Liver (tissue), 9 donors: ENCODE measurements around the gene GNB1L. TPM values are rescaled to one million over a fixed set of nuclear protein-coding genes. Genes with fewer than 3 reads are reported as not detected.

Experiments used
- DNase-seq: peaks from one replicate; pipeline ENCODE4 v3.0.0-alpha.2; 2017; ENCODE audit warnings: low spot score
- H3K27ac ChIP-seq, 2 donors: one replicate each; pipeline ENCODE4 v1.7.0; 2013; ENCODE audit warnings: inconsistent platforms in 2 of 2, low read length in 2 of 2, control low read depth in 1 of 2, low read depth in 1 of 2, mild to moderate bottlenecking in 1 of 2
- H3K27me3 ChIP-seq, 4 donors: one replicate each; pipeline versions ENCODE4 v1.6.1 to v1.7.0; 2013; ENCODE audit warnings: low read length in 3 of 4, inconsistent platforms in 1 of 4, mild to moderate bottlenecking in 1 of 4, moderate library complexity in 1 of 4; ENCODE audit not compliant: control insufficient read depth in 4 of 4, insufficient read depth in 4 of 4
- H3K36me3 ChIP-seq, 4 donors: one replicate each; pipeline versions ENCODE4 v1.6.1 to v1.7.0; 2013; ENCODE audit warnings: low read length in 3 of 4, mild to moderate bottlenecking in 3 of 4, low read depth in 1 of 4, moderate library complexity in 1 of 4; ENCODE audit not compliant: control insufficient read depth in 4 of 4, insufficient read depth in 3 of 4
- H3K4me1 ChIP-seq, 4 donors: one replicate each; pipeline versions ENCODE4 v1.6.1 to v1.7.0; 2013; ENCODE audit warnings: low read length in 3 of 4, mild to moderate bottlenecking in 3 of 4, moderate library complexity in 1 of 4; ENCODE audit not compliant: control insufficient read depth in 4 of 4, insufficient read depth in 4 of 4
- H3K4me3 ChIP-seq, 3 donors: one replicate each; pipeline versions ENCODE4 v1.6.1 to v1.7.0; 2013; ENCODE audit warnings: low read length in 3 of 3, control low read depth in 1 of 3, low read depth in 1 of 3, mild to moderate bottlenecking in 1 of 3
- H3K9ac ChIP-seq, 2 donors: one replicate each; pipeline ENCODE4 v1.7.0; 2013; ENCODE audit warnings: low read length in 2 of 2, mild to moderate bottlenecking in 2 of 2, moderate library complexity in 2 of 2, control low read depth in 1 of 2, low read depth in 1 of 2
- H3K9me3 ChIP-seq, 4 donors: one replicate each; pipeline versions ENCODE4 v1.6.1 to v1.7.0; 2013; ENCODE audit warnings: low read length in 3 of 4; ENCODE audit not compliant: control insufficient read depth in 4 of 4
- CTCF ChIP-seq: fragments of 150-350 bp; IDR thresholded peaks from 2 replicates; pipeline ENCODE4 v1.5.1; 2017; ENCODE audit warnings: improper control_type of control experiment, low read depth, low read length; ENCODE audit not compliant: missing input control
- EGR1 ChIP-seq, 2 donors: IDR thresholded peaks; 2 replicates each; pipeline ENCODE4 v1.6.1; 2016 to 2018; ENCODE audit warnings: antibody characterized with exemption in 2 of 2, low read depth in 2 of 2
- FOXA1 ChIP-seq: IDR thresholded peaks from 2 replicates; pipeline ENCODE4 v1.6.1; 2016; ENCODE audit warnings: antibody characterized with exemption
- FOXA2 ChIP-seq: IDR thresholded peaks from 2 replicates; pipeline ENCODE4 v1.6.1; 2016; ENCODE audit warnings: antibody characterized with exemption
- GABPA ChIP-seq, 2 donors: IDR thresholded peaks in 1 of 2; conservative IDR thresholded peaks in 1 of 2; 2 replicates each; pipeline ENCODE4 v1.6.1; 2016; ENCODE audit warnings: antibody characterized with exemption in 2 of 2, mild to moderate bottlenecking in 1 of 2, moderate library complexity in 1 of 2
- HNF4A ChIP-seq, 2 donors: conservative IDR thresholded peaks; 2 replicates each; pipeline ENCODE4 v1.6.1; 2016; ENCODE audit warnings: antibody characterized with exemption in 2 of 2, mild to moderate bottlenecking in 2 of 2
- HNF4G ChIP-seq: IDR thresholded peaks from 2 replicates; pipeline ENCODE4 v1.6.1; 2016; ENCODE audit warnings: antibody characterized with exemption
- JUND ChIP-seq, 2 donors: IDR thresholded peaks; 2 replicates each; pipeline ENCODE4 v1.6.1; 2016; ENCODE audit warnings: antibody characterized with exemption in 2 of 2
- NR2F2 ChIP-seq: IDR thresholded peaks from 2 replicates; pipeline ENCODE4 v1.6.1; 2016; ENCODE audit warnings: antibody characterized with exemption
- RAD21 ChIP-seq, 2 donors: IDR thresholded peaks; 2 replicates each; pipeline ENCODE4 v1.6.1; 2016; ENCODE audit warnings: antibody characterized with exemption in 2 of 2, mild to moderate bottlenecking in 2 of 2
- REST ChIP-seq: IDR thresholded peaks from 2 replicates; pipeline ENCODE4 v1.6.1; 2016; ENCODE audit warnings: antibody characterized with exemption, mild to moderate bottlenecking
- RXRA ChIP-seq, 2 donors: IDR thresholded peaks; 2 replicates each; pipeline ENCODE4 v1.6.1; 2017 to 2018; ENCODE audit warnings: antibody characterized with exemption in 2 of 2, mild to moderate bottlenecking in 1 of 2
- SP1 ChIP-seq: IDR thresholded peaks from 2 replicates; pipeline ENCODE4 v1.6.1; 2018; ENCODE audit warnings: antibody characterized with exemption, mild to moderate bottlenecking
- TAF1 ChIP-seq: conservative IDR thresholded peaks from 2 replicates; pipeline ENCODE4 v1.6.1; 2016; ENCODE audit warnings: antibody characterized with exemption, mild to moderate bottlenecking
- YY1 ChIP-seq: IDR thresholded peaks from 2 replicates; pipeline ENCODE4 v1.6.1; 2016; ENCODE audit warnings: antibody characterized with exemption, mild to moderate bottlenecking
- ZBTB33 ChIP-seq: IDR thresholded peaks from 2 replicates; pipeline ENCODE4 v1.6.1; 2016; ENCODE audit warnings: antibody characterized with exemption
- WGBS: extraction: QIAGEN DNeasy Blood & Tissue Kit; methylation state at CpG from one replicate; pipeline ENCODE4 v1.1.7; 2013; 5-methylcytosine and 5-hydroxymethylcytosine counted together
- polyA plus RNA-seq, 2 donors: library from polyadenylated mRNA; stranded (reverse) in 1 of 2; unstranded in 1 of 2; fragments of 200-250 nt in 1 of 2; fragments of >200 nt in 1 of 2; fragmentation: Nextera tagmentation in 1 of 2; extraction: Ambion mirVana in 1 of 2; gene quantifications; one replicate each; pipeline versions ENCODE4 v1.2.1 to v1.2.3, GENCODE V29; 2013 to 2015
- total RNA-seq, 2 donors: library from RNA; depleted of rRNA; stranded (reverse); fragments of >200 nt; gene quantifications; one replicate each; pipeline ENCODE4 v1.2.3, GENCODE V29; 2014
- TF ChIP-seq, protein P1 (sequence below): IDR thresholded peaks from 2 replicates; pipeline ENCODE4 v1.6.1; 2016; ENCODE audit warnings: antibody characterized with exemption
- TF ChIP-seq, protein P2 (sequence below): IDR thresholded peaks from 2 replicates; pipeline ENCODE4 v1.6.1; 2016; ENCODE audit warnings: antibody characterized with exemption
- donor health status: healthy.
- donor health status: healthy.
- donor health status: healthy.
- donor health status: healthy.
- donor health status: healthy.

The GNB1L gene
- total and polyA plus RNA-seq, 4 donors: 1.5 to 3.6 (median 1.9) TPM

- no peak for TF ChIP-seq REST
- TF ChIP-seq, protein P1, sequence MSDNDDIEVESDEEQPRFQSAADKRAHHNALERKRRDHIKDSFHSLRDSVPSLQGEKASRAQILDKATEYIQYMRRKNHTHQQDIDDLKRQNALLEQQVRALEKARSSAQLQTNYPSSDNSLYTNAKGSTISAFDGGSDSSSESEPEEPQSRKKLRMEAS: no peak
- TF ChIP-seq, protein P2, sequence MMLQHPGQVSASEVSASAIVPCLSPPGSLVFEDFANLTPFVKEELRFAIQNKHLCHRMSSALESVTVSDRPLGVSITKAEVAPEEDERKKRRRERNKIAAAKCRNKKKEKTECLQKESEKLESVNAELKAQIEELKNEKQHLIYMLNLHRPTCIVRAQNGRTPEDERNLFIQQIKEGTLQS: no peak
- TF ChIP-seq FOXA1: no peak
- TF ChIP-seq SP1: no peak
- no peak for TF ChIP-seq EGR1 (IDR thresholded peaks at IDR 0.05; ENCODE audit: low read depth in 2 of 2)
- no peak for TF ChIP-seq FOXA2
- no peak for TF ChIP-seq JUND (IDR thresholded peaks at IDR 0.05)
These were observed 104.8 kb downstream of the GNB1L start (continued) for GRCh38 chr22:19749876-19750275.

DNA sequence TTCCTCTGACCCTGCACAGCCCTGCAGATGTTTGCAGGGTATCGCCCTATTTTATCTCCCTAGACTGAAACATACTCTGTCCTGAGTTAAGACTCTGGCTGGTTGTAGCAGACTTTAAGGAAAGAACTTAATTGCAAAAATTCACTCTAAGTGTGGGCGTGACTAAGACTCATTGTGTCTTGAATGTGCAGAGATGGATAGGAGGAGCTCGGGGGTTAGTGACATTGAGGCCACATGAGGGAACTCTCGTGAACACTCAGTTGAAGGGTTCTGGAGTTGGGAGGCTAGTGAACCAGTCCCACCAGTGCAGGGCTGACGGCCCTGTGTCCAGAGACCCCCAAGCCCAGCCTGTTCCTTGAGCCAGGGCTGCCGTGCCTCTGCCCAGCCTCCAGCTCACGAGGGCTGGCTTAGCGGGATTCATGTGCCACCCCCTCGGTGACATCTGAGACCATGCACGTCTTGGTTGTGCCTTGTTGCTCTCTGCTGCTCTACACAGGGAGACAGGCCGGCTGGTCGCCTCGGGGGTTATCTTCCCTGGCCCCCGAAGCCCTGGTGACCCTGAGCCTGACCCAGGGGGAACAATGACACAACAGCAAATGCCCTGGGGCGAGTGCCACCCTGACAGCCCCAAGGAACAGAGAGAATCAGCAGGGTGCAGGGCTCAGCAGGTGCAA, 105.5 kb downstream of the GNB1L start:
- H3K9ac ChIP-seq: no peak overlapping the region
- no peak overlapping the region for H3K27ac ChIP-seq
- WGBS: 63% methylated on average over 15 of the region's 15 CpGs
- DNase-seq: no peak
- TF ChIP-seq ZBTB33 (no peak), FOXA1 (no peak), JUND (IDR thresholded peaks at IDR 0.05) (no peak), RAD21 (IDR thresholded peaks at IDR 0.05) (no peak), NR2F2 (no peak), EGR1 (IDR thresholded peaks at IDR 0.05; ENCODE audit: low read depth in 2 of 2) (no peak), GABPA (IDR thresholded peaks at IDR 0.05 in 1 of 2, conservative IDR thresholded peaks at IDR 0.05 in 1 of 2) (no peak), HNF4A (conservative IDR thresholded peaks at IDR 0.05) (no peak), SP1 (no peak), FOXA2 (no peak), HNF4G (no peak), YY1 (no peak), TAF1 (no peak), CTCF (no peak), RXRA (IDR thresholded peaks at IDR 0.05) (no peak), REST (no peak)
- TF ChIP-seq, protein P2: no peak
- TF ChIP-seq, protein P1: no peak
- peaks cover 0 to 2% (median 2%) of the 10 kb centered on the region in 4 donors for H3K27me3 ChIP-seq
- no peaks in the 10 kb centered on the region for H3K9me3 ChIP-seq
- no peak overlapping the region for H3K4me3 ChIP-seq
- no peaks in the 10 kb centered on the region for H3K4me1 ChIP-seq
- no peaks in the 10 kb centered on the region for H3K36me3 ChIP-seq
